Astrocyte (in vitro differentiated cells and primary cell): Measurements from ENCODE around the gene MVP. TPM values are rescaled to one million over a fixed set of nuclear protein-coding genes. Genes with fewer than 3 reads are reported as not detected.
"Not testable (repeated sequence)": the region's sequence is repeated elsewhere in the genome, so short reads cannot be mapped to it uniquely, and the experiment has no call there.

Source experiments
- DNase-seq: peaks from one replicate; pipeline ENCODE4 v3.0.0-alpha.2; 2010; ENCODE audit warnings: low read depth
- FAIRE-seq: peaks from 2 replicates; lab custom pipeline; 2011; peaks lifted over from hg19 to GRCh38; lab: Jason Lieb, UNC
- H2AFZ ChIP-seq: 2 replicates; pipeline ENCODE4 v1.6.0; 2012; ENCODE audit warnings: low read depth, low read length, inconsistent platforms
- H3K27ac ChIP-seq: 2 replicates; pipeline ENCODE4 v1.5.1; 2011; ENCODE audit warnings: low read depth, low read length, inconsistent platforms
- H3K27me3 ChIP-seq: 2 replicates; pipeline ENCODE4 v1.6.0; 2011; ENCODE audit warnings: low read length, inconsistent platforms; ENCODE audit not compliant: insufficient read depth
- H3K36me3 ChIP-seq: 2 replicates; pipeline ENCODE4 v1.5.1; 2011; ENCODE audit warnings: low read length, inconsistent platforms; ENCODE audit not compliant: insufficient read depth
- H3K4me1 ChIP-seq: 2 replicates; pipeline ENCODE4 v1.5.1; 2011; ENCODE audit warnings: low read length, inconsistent platforms; ENCODE audit not compliant: insufficient read depth
- H3K4me2 ChIP-seq: 2 replicates; pipeline ENCODE4 v1.6.0; 2012; ENCODE audit warnings: low read length, inconsistent platforms
- H3K4me3 ChIP-seq: 2 replicates; pipeline ENCODE4 v1.5.1; 2011; ENCODE audit warnings: low read depth, mild to moderate bottlenecking, low read length, inconsistent platforms; ENCODE audit not compliant: insufficient read depth
- H3K79me2 ChIP-seq: 2 replicates; pipeline ENCODE4 v1.6.0; 2012; ENCODE audit warnings: mild to moderate bottlenecking, low read length, inconsistent platforms; ENCODE audit not compliant: insufficient read depth
- H3K9ac ChIP-seq: 2 replicates; pipeline ENCODE4 v1.6.0; 2012; ENCODE audit warnings: mild to moderate bottlenecking, low read length, inconsistent platforms
- H3K9me3 ChIP-seq: 2 replicates; pipeline ENCODE4 v1.5.1; 2012; ENCODE audit warnings: low read depth, mild to moderate bottlenecking, low read length, inconsistent platforms; ENCODE audit not compliant: insufficient read depth
- H4K20me1 ChIP-seq: 2 replicates; pipeline ENCODE4 v1.6.0; 2012; ENCODE audit warnings: low read length, inconsistent platforms; ENCODE audit not compliant: insufficient read depth
- H3K27ac Mint-ChIP-seq: one replicate; pipeline ENCODE4 v1.8.0; 2021; ENCODE audit warnings: mild to moderate bottlenecking, mixed read lengths; ENCODE audit not compliant: unreplicated experiment
- H3K27me3 Mint-ChIP-seq: one replicate; pipeline ENCODE4 v1.8.0; 2021; ENCODE audit warnings: low read depth, mixed read lengths; ENCODE audit not compliant: unreplicated experiment
- H3K36me3 Mint-ChIP-seq: one replicate; pipeline ENCODE4 v1.8.0; 2021; ENCODE audit warnings: low read depth, mixed read lengths; ENCODE audit not compliant: unreplicated experiment
- H3K4me1 Mint-ChIP-seq: one replicate; pipeline ENCODE4 v1.8.0; 2021; ENCODE audit warnings: low read depth, mixed read lengths; ENCODE audit not compliant: unreplicated experiment
- H3K4me3 Mint-ChIP-seq: one replicate; pipeline ENCODE4 v1.8.0; 2021; ENCODE audit warnings: mild to moderate bottlenecking, moderate library complexity, mixed read lengths; ENCODE audit not compliant: unreplicated experiment
- H3K9me3 Mint-ChIP-seq: one replicate; pipeline ENCODE4 v1.8.0; 2021; ENCODE audit warnings: mild to moderate bottlenecking, mixed read lengths; ENCODE audit not compliant: unreplicated experiment
- EZH2 ChIP-seq: IDR thresholded peaks from 2 replicates; pipeline ENCODE4 v1.6.1; 2012; ENCODE audit warnings: mild to moderate bottlenecking, low read length, inconsistent platforms; ENCODE audit not compliant: insufficient read depth
- total RNA-seq: library from RNA; stranded (reverse); gene quantifications from 2 replicates; pipeline ENCODE4 v1.2.1, GENCODE V29; 2021
- TF ChIP-seq, protein P1 (sequence below): IDR thresholded peaks from 2 replicates; pipeline ENCODE4 v1.5.1; 2011; ENCODE audit warnings: low read depth, mild to moderate bottlenecking, inconsistent platforms, low read length, moderate library complexity; ENCODE audit not compliant: insufficient read depth

MVP gene
- total RNA-seq, 1 donor from 2014 or later, result 38.7 TPM

DNA sequence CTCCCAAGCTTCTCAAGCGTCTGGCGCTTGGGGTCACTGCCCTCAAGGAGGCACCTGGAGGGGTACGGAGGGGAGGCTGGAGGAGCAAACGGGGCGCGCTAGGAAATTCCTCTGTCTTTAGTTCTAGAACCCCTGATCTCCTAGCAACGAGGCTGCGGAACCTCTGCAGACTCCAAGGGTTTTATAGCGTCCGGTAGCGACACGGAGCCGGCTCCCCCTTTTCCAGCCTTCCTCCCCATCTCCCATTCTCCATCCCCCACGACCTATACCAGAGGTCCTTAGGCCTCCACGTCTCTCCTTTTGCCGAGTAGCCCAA lies 43.4 kb downstream of the MVP start:
- FAIRE-seq, result no peak
- Mint-ChIP-seq H3K4me3 (peak overlapping the region; percentile 99), H3K27me3 (peaks cover 5% of the 10 kb centered on the region), H3K9me3 (no peaks in the 10 kb centered on the region), H3K4me1 (peaks cover 4% of the 10 kb centered on the region), H3K27ac (no peak overlapping the region), H3K36me3 (peaks cover 12% of the 10 kb centered on the region)
- no peak overlapping the region for H3K9ac ChIP-seq
- DNase-seq, result no peak
- H2AFZ ChIP-seq, result peak overlapping the region; percentile 82
- H3K4me1 ChIP-seq, result peaks cover 7% of the 10 kb centered on the region
- peaks cover 15% of the 10 kb centered on the region for H3K79me2 ChIP-seq
- TF ChIP-seq, protein P1, sequence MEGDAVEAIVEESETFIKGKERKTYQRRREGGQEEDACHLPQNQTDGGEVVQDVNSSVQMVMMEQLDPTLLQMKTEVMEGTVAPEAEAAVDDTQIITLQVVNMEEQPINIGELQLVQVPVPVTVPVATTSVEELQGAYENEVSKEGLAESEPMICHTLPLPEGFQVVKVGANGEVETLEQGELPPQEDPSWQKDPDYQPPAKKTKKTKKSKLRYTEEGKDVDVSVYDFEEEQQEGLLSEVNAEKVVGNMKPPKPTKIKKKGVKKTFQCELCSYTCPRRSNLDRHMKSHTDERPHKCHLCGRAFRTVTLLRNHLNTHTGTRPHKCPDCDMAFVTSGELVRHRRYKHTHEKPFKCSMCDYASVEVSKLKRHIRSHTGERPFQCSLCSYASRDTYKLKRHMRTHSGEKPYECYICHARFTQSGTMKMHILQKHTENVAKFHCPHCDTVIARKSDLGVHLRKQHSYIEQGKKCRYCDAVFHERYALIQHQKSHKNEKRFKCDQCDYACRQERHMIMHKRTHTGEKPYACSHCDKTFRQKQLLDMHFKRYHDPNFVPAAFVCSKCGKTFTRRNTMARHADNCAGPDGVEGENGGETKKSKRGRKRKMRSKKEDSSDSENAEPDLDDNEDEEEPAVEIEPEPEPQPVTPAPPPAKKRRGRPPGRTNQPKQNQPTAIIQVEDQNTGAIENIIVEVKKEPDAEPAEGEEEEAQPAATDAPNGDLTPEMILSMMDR, result no peak
- no peak for TF ChIP-seq EZH2
- H3K4me3 ChIP-seq, result no peak overlapping the region
- H3K36me3 ChIP-seq, result peaks cover 12% of the 10 kb centered on the region
- no peaks in the 10 kb centered on the region for H3K9me3 ChIP-seq
- no peaks in the 10 kb centered on the region for H3K27me3 ChIP-seq
- peak overlapping the region; percentile 99 for H3K4me2 ChIP-seq
- H4K20me1 ChIP-seq, result no peaks in the 10 kb centered on the region
- H3K27ac ChIP-seq, result peak overlapping the region; percentile 98

DNA sequence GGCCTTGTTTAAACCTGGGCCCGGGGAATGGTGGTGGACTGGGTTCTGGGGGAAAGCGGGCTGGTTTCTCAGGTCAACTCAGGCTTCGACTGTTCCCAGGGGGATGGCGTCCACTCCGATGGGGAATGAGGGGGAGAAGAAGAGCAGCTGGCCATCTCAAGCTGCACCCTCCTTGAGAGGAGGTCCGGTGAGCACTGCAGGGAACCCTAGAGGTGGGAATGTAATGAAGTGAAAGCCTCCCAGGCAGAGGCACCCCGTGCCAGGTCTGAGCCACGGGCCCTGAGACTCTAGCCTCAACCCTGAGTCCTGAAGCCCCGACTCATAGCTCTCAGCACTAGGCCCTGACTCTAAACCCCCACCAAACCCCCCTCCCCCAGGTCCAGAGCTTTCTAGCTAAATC lies 43.9 kb downstream of the MVP start:
- H3K27ac Mint-ChIP-seq, result no peak overlapping the region
- Histone ChIP-seq H2AFZ (peak overlapping the region; percentile 18), H3K9ac (no peak overlapping the region), H3K36me3 (peaks cover 10% of the 10 kb centered on the region), H3K79me2 (peaks cover 15% of the 10 kb centered on the region), H3K27me3 (no peaks in the 10 kb centered on the region), H3K9me3 (no peaks in the 10 kb centered on the region), H3K4me3 (no peak overlapping the region), H3K27ac (no peak overlapping the region), H3K4me2 (no peak overlapping the region), H3K4me1 (peaks cover 7% of the 10 kb centered on the region), H4K20me1 (no peaks in the 10 kb centered on the region)
- TF ChIP-seq, protein P1, result no peak
- no peak for TF ChIP-seq EZH2
- peaks cover 5% of the 10 kb centered on the region for H3K27me3 Mint-ChIP-seq
- peaks cover 12% of the 10 kb centered on the region for H3K36me3 Mint-ChIP-seq
- FAIRE-seq (no peak), DNase-seq (no peak)
- H3K9me3 Mint-ChIP-seq, result no peaks in the 10 kb centered on the region
- no peak overlapping the region for H3K4me3 Mint-ChIP-seq
- peaks cover 4% of the 10 kb centered on the region for H3K4me1 Mint-ChIP-seq

DNA sequence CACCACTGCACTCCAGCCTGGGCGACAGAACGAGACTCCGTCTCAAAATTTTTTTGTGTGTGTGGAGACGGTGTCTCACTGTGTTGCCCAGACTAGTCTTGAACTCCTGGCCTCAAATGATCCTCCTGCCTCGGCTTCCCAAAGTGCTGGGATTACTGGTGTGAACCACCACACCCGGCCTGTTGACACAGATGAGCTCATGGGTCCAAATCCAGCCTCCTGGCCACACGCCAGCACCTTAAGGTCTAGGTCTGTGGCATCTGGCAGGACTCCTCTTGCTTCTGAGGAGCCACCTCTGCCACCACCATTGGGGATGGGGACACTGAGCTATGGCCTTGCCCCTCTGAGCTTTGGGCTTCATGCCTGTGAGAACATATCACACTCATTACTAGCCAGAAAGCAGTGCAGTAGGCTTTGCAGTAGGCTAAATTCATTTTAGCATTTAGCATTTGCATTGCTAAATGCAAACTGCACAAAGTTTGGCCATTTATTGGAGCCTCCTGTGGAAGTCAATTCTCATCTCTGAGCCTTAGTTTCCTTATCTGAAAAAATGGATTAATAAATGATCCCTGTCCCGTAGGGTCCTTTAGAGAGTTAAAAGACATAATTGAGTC lies 48.2 kb downstream of the MVP start:
- Mint-ChIP-seq H3K36me3 (peaks cover 6% of the 10 kb centered on the region), H3K27me3 (peaks cover 5% of the 10 kb centered on the region), H3K4me1 (no peaks in the 10 kb centered on the region), H3K27ac (no peak overlapping the region), H3K4me3 (no peak overlapping the region), H3K9me3 (no peaks in the 10 kb centered on the region)
- H2AFZ ChIP-seq, result no peak overlapping the region
- no peak for FAIRE-seq
- TF ChIP-seq, protein P1, result no peak
- H3K4me1 ChIP-seq, result no peaks in the 10 kb centered on the region
- no peak for DNase-seq
- H3K79me2 ChIP-seq, result no peaks in the 10 kb centered on the region
- H3K4me2 ChIP-seq, result no peak overlapping the region
- H4K20me1 ChIP-seq, result no peaks in the 10 kb centered on the region
- no peak overlapping the region for H3K4me3 ChIP-seq
- no peak overlapping the region for H3K27ac ChIP-seq
- H3K36me3 ChIP-seq, result no peaks in the 10 kb centered on the region
- no peaks in the 10 kb centered on the region for H3K27me3 ChIP-seq
- no peak overlapping the region for H3K9ac ChIP-seq
- H3K9me3 ChIP-seq, result no peaks in the 10 kb centered on the region

DNA sequence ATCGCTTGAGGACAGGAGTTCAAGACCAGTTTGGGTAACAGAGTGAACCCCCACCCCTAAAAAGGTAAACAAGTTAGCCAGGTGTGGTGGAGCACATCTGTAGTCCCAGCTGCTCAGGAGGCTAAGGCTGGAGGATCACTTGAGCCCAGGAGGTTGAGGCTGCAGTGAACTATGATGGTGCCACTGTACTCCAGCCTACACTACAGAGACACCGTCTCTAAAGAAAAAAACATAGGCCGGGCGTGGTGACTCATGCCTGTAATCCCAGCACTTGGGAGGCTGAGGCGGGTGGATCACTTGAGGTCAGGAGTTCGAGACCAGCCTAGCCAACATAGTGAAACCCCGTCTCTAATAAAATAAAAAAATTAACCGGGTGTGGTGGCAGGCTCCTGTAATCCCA lies 48.8 kb downstream of the MVP start:
- not testable (repeated sequence) for H3K4me1 ChIP-seq, DNase-seq, FAIRE-seq, H3K4me3 ChIP-seq, H3K36me3 ChIP-seq, H3K27ac ChIP-seq, H3K9me3 ChIP-seq, H3K9ac ChIP-seq, H3K27ac Mint-ChIP-seq, H4K20me1 ChIP-seq, H3K27me3 ChIP-seq, H2AFZ ChIP-seq, H3K9me3 Mint-ChIP-seq, H3K36me3 Mint-ChIP-seq, H3K4me1 Mint-ChIP-seq, H3K4me2 ChIP-seq, H3K79me2 ChIP-seq, H3K27me3 Mint-ChIP-seq, H3K4me3 Mint-ChIP-seq
